Measurements from ENCODE around the gene BDKRB2.

BDKRB2 gene

GRCh38 chr14:96245710-96246538, 41.3 kb downstream of the BDKRB2 start:
- TF ChIP-seq CTCF (IDR thresholded peaks at IDR 0.05; ENCODE audit: low read depth, low read length), result no peak
- peak; percentile 45 for DNase-seq (ENCODE audit: extremely low read depth, low read depth)

GRCh38 chr14:96246539-96246847, 41.9 kb downstream of the BDKRB2 start:
- TF ChIP-seq CTCF (IDR thresholded peaks at IDR 0.05; ENCODE audit: low read depth, low read length), result no peak
- peak; percentile 86 for DNase-seq (ENCODE audit: extremely low read depth, low read depth)

GRCh38 chr14:96247031-96247430, 42.4 kb downstream of the BDKRB2 start:
- TF ChIP-seq CTCF (IDR thresholded peaks at IDR 0.05; ENCODE audit: low read depth, low read length), result no peak
- DNase-seq (ENCODE audit: extremely low read depth, low read depth), result no peak

GRCh38 chr14:96249029-96249428, 44.4 kb downstream of the BDKRB2 start:
- TF ChIP-seq CTCF (IDR thresholded peaks at IDR 0.05; ENCODE audit: low read depth, low read length), result no peak
- peak; percentile 77 for DNase-seq (ENCODE audit: extremely low read depth, low read depth)

- no peak for DNase-seq (ENCODE audit: extremely low read depth, low read depth)
- no peak for TF ChIP-seq CTCF (IDR thresholded peaks at IDR 0.05; ENCODE audit: low read depth, low read length)
Measured at GRCh38 chr14:96250485-96250884, 45.8 kb downstream of the BDKRB2 start.

- no peak for DNase-seq (ENCODE audit: extremely low read depth, low read depth)
- TF ChIP-seq CTCF (IDR thresholded peaks at IDR 0.05; ENCODE audit: low read depth, low read length), result no peak
Measured at GRCh38 chr14:96251656-96252155, 47.1 kb downstream of the BDKRB2 start.

- TF ChIP-seq CTCF (IDR thresholded peaks at IDR 0.05; ENCODE audit: low read depth, low read length), result no peak
- no peak for DNase-seq (ENCODE audit: extremely low read depth, low read depth)
Measured at GRCh38 chr14:96252323-96252998, 47.8 kb downstream of the BDKRB2 start.

Data from AG09319 (cell line).